OCI-LY1 (cell line): ENCODE measurements around the gene YJU2.

Experiments used
- CTCF ChIP-seq: fragments of 200-600 bp; sonication (generic), shearing (Covaris generic); IDR thresholded peaks from 2 replicates; pipeline ENCODE4 v1.5.1; 2017; ENCODE audit warnings: mild to moderate bottlenecking, antibody characterized with exemption, low read length, moderate library complexity, mixed read lengths
- EZH2 ChIP-seq: fragments of 200-600 bp; sonication (generic), shearing (Covaris generic); IDR thresholded peaks from 2 replicates; pipeline ENCODE4 v1.8.0; 2017; ENCODE audit warnings: borderline replicate concordance, mixed run types, mild to moderate bottlenecking, antibody characterized with exemption, low read length, moderate library complexity, mixed read lengths

GRCh38 chr19:4241824-4242430 is 5.0 kb upstream of the YJU2 start:
- TF ChIP-seq CTCF, result no peak
- no peak for TF ChIP-seq EZH2
